H9 (cell line): Measurements from ENCODE around the gene PTPRK. TPM values are rescaled to one million over a fixed set of nuclear protein-coding genes. Genes with fewer than 3 reads are reported as not detected.

Experiments
- DNase-seq: peaks from one replicate; pipeline ENCODE4 v3.0.0-alpha.2; 2017
- H2AFZ ChIP-seq: one replicate; pipeline ENCODE4 v1.6.1; 2013; ENCODE audit warnings: mild to moderate bottlenecking, low read length, control low read depth, moderate library complexity
- H2AK5ac ChIP-seq: 2 replicates; pipeline ENCODE4 v1.6.1; 2013; ENCODE audit warnings: low read length, control low read depth, mixed read lengths; ENCODE audit not compliant: insufficient read length
- H2BK120ac ChIP-seq: one replicate; pipeline ENCODE4 v1.6.1; 2013; ENCODE audit warnings: low read depth, mild to moderate bottlenecking, low read length, control low read depth, inconsistent platforms; ENCODE audit not compliant: poor library complexity, severe bottlenecking
- H2BK12ac ChIP-seq: 2 replicates; pipeline ENCODE4 v1.6.1; 2013; ENCODE audit warnings: low read length, control low read depth, mixed read lengths, low read depth; ENCODE audit not compliant: insufficient read length
- H2BK15ac ChIP-seq: 2 replicates; pipeline ENCODE4 v1.6.1; 2013; ENCODE audit warnings: low read depth, low read length, control low read depth
- H2BK20ac ChIP-seq: one replicate; pipeline ENCODE4 v1.6.1; 2013; ENCODE audit warnings: low read depth, mild to moderate bottlenecking, low read length, control low read depth, inconsistent platforms; ENCODE audit not compliant: poor library complexity, severe bottlenecking
- H2BK5ac ChIP-seq: 2 replicates; pipeline ENCODE4 v1.6.1; 2013; ENCODE audit warnings: low read length, control low read depth, mixed read lengths; ENCODE audit not compliant: insufficient read length
- H3K14ac ChIP-seq: 2 replicates; pipeline ENCODE4 v1.6.1; 2013; ENCODE audit warnings: low read length, control low read depth; ENCODE audit not compliant: insufficient read depth
- H3K18ac ChIP-seq: 2 replicates; pipeline ENCODE4 v1.6.1; 2013; ENCODE audit warnings: low read depth, mild to moderate bottlenecking, mixed read lengths, low read length, control low read depth; ENCODE audit not compliant: insufficient read length
- H3K23ac ChIP-seq: 2 replicates; pipeline ENCODE4 v1.6.1; 2013; ENCODE audit warnings: low read length, control low read depth, mixed read lengths, low read depth; ENCODE audit not compliant: insufficient read length
- H3K23me2 ChIP-seq: 2 replicates; pipeline ENCODE4 v1.6.1; 2013; ENCODE audit warnings: low read depth, mild to moderate bottlenecking, mixed read lengths, low read length, control low read depth; ENCODE audit not compliant: insufficient read length, poor library complexity, severe bottlenecking
- H3K27ac ChIP-seq: 2 replicates; pipeline ENCODE4 v1.5.1; 2013; ENCODE audit warnings: low read length, control low read depth, mixed read lengths, low read depth; ENCODE audit not compliant: insufficient read length
- H3K27me3 ChIP-seq: 2 replicates; pipeline ENCODE4 v1.6.1; 2013; ENCODE audit warnings: low read length, control low read depth, inconsistent platforms; ENCODE audit not compliant: insufficient read depth
- H3K4ac ChIP-seq: 2 replicates; pipeline ENCODE4 v1.6.1; 2013; ENCODE audit warnings: low read depth, mild to moderate bottlenecking, control low read depth, inconsistent platforms, low read length, moderate library complexity
- H3K4me1 ChIP-seq: 2 replicates; pipeline ENCODE4 v1.6.1; 2013; ENCODE audit warnings: low read length, control low read depth, inconsistent platforms; ENCODE audit not compliant: insufficient read depth
- H3K4me2 ChIP-seq: 2 replicates; pipeline ENCODE4 v1.6.1; 2013; ENCODE audit warnings: low read length, control low read depth, mixed read lengths; ENCODE audit not compliant: insufficient read length, insufficient read depth
- H3K56ac ChIP-seq: 2 replicates; pipeline ENCODE4 v1.6.1; 2013; ENCODE audit warnings: low read depth, mild to moderate bottlenecking, mixed read lengths, low read length, control low read depth; ENCODE audit not compliant: insufficient read length
- H3K79me1 ChIP-seq: 2 replicates; pipeline ENCODE4 v1.6.1; 2013; ENCODE audit warnings: low read depth, mild to moderate bottlenecking, moderate library complexity, low read length, control low read depth, inconsistent platforms; ENCODE audit not compliant: insufficient read depth, poor library complexity, severe bottlenecking
- H3K79me2 ChIP-seq: 2 replicates; pipeline ENCODE4 v1.6.1; 2013; ENCODE audit warnings: low read length, control low read depth, inconsistent platforms; ENCODE audit not compliant: insufficient read depth
- H3K9ac ChIP-seq: 2 replicates; pipeline ENCODE4 v1.6.1; 2013; ENCODE audit warnings: low read length, control low read depth, mixed read lengths; ENCODE audit not compliant: insufficient read length; ENCODE audit errors: extremely low read depth
- H3K9me3 ChIP-seq: one replicate; pipeline ENCODE4 v1.6.1; 2013; ENCODE audit warnings: low read depth, low read length, inconsistent platforms; ENCODE audit not compliant: control insufficient read depth
- H3T11ph ChIP-seq: one replicate; pipeline ENCODE4 v1.6.1; 2013; ENCODE audit warnings: mild to moderate bottlenecking, low read length, control low read depth, inconsistent platforms
- H4K20me1 ChIP-seq: one replicate; pipeline ENCODE4 v1.6.1; 2013; ENCODE audit not compliant: control insufficient read depth, insufficient read length, insufficient read depth
- H4K5ac ChIP-seq: 2 replicates; pipeline ENCODE4 v1.6.1; 2013; ENCODE audit warnings: low read depth, mild to moderate bottlenecking, mixed read lengths, low read length, control low read depth; ENCODE audit not compliant: insufficient read length
- H4K8ac ChIP-seq: replicated peaks from 2 replicates; pipeline ENCODE4 v1.6.1; 2013; ENCODE audit warnings: low read length, control low read depth, mixed read lengths, low read depth; ENCODE audit not compliant: insufficient read length
- H4K91ac ChIP-seq: 2 replicates; pipeline ENCODE4 v1.6.1; 2013; ENCODE audit warnings: low read depth, mild to moderate bottlenecking, moderate library complexity, mixed read lengths, low read length, control low read depth; ENCODE audit not compliant: insufficient read length
- H3K27ac Mint-ChIP-seq, 3 experiments: 2 replicates in 2 of 3; 3 replicates in 1 of 3; pipeline ENCODE4 v1.8.0; 2020 to 2021; ENCODE audit warnings: mixed read lengths in 3 of 3, mild to moderate bottlenecking in 1 of 3, moderate library complexity in 1 of 3
- H3K27me3 Mint-ChIP-seq: 2 replicates; pipeline ENCODE4 v1.8.0; 2021; ENCODE audit warnings: low read depth, mild to moderate bottlenecking, moderate library complexity, mixed read lengths
- H3K36me3 Mint-ChIP-seq, 3 experiments: 2 replicates in 2 of 3; 3 replicates in 1 of 3; pipeline ENCODE4 v1.8.0; 2020 to 2021; ENCODE audit warnings: low read depth in 3 of 3, mixed read lengths in 3 of 3; ENCODE audit not compliant: insufficient read depth in 1 of 3
- H3K4me1 Mint-ChIP-seq, 2 experiments: 2 replicates each; pipeline ENCODE4 v1.8.0; 2020; ENCODE audit warnings: mixed read lengths in 2 of 2
- H3K4me3 Mint-ChIP-seq, 2 experiments: 2 replicates in 1 of 2; 3 replicates in 1 of 2; pipeline ENCODE4 v1.8.0; 2020 to 2021; ENCODE audit warnings: mild to moderate bottlenecking in 2 of 2, mixed read lengths in 2 of 2, moderate library complexity in 1 of 2
- H3K9me3 Mint-ChIP-seq, 2 experiments: 2 replicates in 1 of 2; 3 replicates in 1 of 2; pipeline ENCODE4 v1.8.0; 2020; ENCODE audit warnings: mild to moderate bottlenecking in 2 of 2, mixed read lengths in 2 of 2, moderate library complexity in 1 of 2
- CTCF ChIP-seq: fragments of 200-600 bp; sonication (generic); conservative IDR thresholded peaks from 3 replicates; pipeline ENCODE4 v1.8.0; 2021; ENCODE audit warnings: antibody characterized with exemption, mild to moderate bottlenecking
- WGBS: extraction: QIAGEN DNeasy Blood & Tissue Kit; methylation state at CpG from one replicate; pipeline ENCODE4 v1.1.7; 2013; ENCODE audit warnings: missing lambda C conversion rate, low lambda C conversion rate, mixed read lengths; ENCODE audit not compliant: insufficient read length; ENCODE audit errors: extremely low coverage; 5-methylcytosine and 5-hydroxymethylcytosine counted together
- total RNA-seq: library from RNA; stranded (reverse); gene quantifications from 2 replicates; pipeline ENCODE4 v1.2.1, GENCODE V29; 2021

The PTPRK gene
- total RNA-seq, 1 experiment from 2014 or later: 47.9 TPM

- Histone ChIP-seq H4K20me1 (no peaks in the 10 kb centered on the region), H2BK12ac (no peak overlapping the region), H3K4ac (no peak overlapping the region), H3K27ac (no peak overlapping the region), H3K4me1 (no peaks in the 10 kb centered on the region), H3K18ac (no peak overlapping the region), H3K4me2 (no peak overlapping the region), H3K79me2 (no peaks in the 10 kb centered on the region), H3K14ac (no peak overlapping the region), H3T11ph (no peak overlapping the region), H3K23ac (no peak overlapping the region), H3K9me3 (no peaks in the 10 kb centered on the region), H2BK15ac (no peak overlapping the region), H3K9ac (no peak overlapping the region), H2AFZ (no peak overlapping the region), H4K8ac (no peak overlapping the region), H3K56ac (no peak overlapping the region), H2BK20ac (no peak overlapping the region), H2BK5ac (no peak overlapping the region), H4K5ac (no peak overlapping the region), H2AK5ac (no peak overlapping the region), H4K91ac (no peak overlapping the region), H3K79me1 (no peaks in the 10 kb centered on the region), H3K23me2 (no peaks in the 10 kb centered on the region), H2BK120ac (no peak overlapping the region), H3K27me3 (no peaks in the 10 kb centered on the region)
- no peak overlapping the region for H3K27ac Mint-ChIP-seq
- no CpG with 5 or more reads among the region's 3 CpGs for WGBS
- peaks cover 0 to 9% (median 2%) of the 10 kb centered on the region in 3 experiments; a peak in 2 of 7 replicates for H3K36me3 Mint-ChIP-seq
- no peaks in the 10 kb centered on the region for H3K9me3 Mint-ChIP-seq
- H3K4me3 Mint-ChIP-seq: no peak overlapping the region
- no peak for DNase-seq
- peaks cover 15 to 25% of the 10 kb centered on the region in 2 experiments for H3K4me1 Mint-ChIP-seq
- H3K27me3 Mint-ChIP-seq: no peaks in the 10 kb centered on the region
- no peak for TF ChIP-seq CTCF
Observed at GRCh38 chr6:128070406-128070805, 450.0 kb downstream of the PTPRK start.
